Measurements from ENCODE around the gene JAG1. TPM values are rescaled to one million over a fixed set of nuclear protein-coding genes. Genes with fewer than 3 reads are reported as not detected.

Gene JAG1
- total RNA-seq, 1 experiment from 2014 or later: 88.0 TPM

GRCh38 chr20:10637031-10637559, 36.7 kb downstream of the JAG1 start:
- ChIA-PET POLR2A (interaction anchor here (0.6 to 6.6 kb wide), 33 partner anchors 8 to 752 kb away, joined by 3 to 51 read pairs (median 5); partner anchors contain the start of genes JAG1, MKKS and SLX4IP), CTCF (interaction anchor here (0.6 to 5.3 kb wide), 29 partner anchors 9 to 790 kb away, joined by 3 to 23 read pairs (median 5); no protein-coding TSS in a partner anchor)
- peaks cover 44% of the 10 kb centered on the region for H3K4me1 Mint-ChIP-seq (ENCODE audit: insufficient read depth, unreplicated experiment)
- H3K27ac Mint-ChIP-seq (ENCODE audit: low read depth, unreplicated experiment): peak overlapping the region; percentile 85
- no TSS peak for BruUV-seq (replicated peaks)
- H3K36me3 Mint-ChIP-seq (ENCODE audit: insufficient read depth, unreplicated experiment): peaks cover 50% of the 10 kb centered on the region
- no peak for TF ChIP-seq CTCF (IDR thresholded peaks at IDR 0.05; ENCODE audit: unreplicated experiment)
- intact Hi-C loops (cut with micrococcal nuclease): no loop called here
- H3K4me3 Mint-ChIP-seq (ENCODE audit: unreplicated experiment): peak overlapping the region; percentile 29
- H3K9me3 Mint-ChIP-seq (ENCODE audit: unreplicated experiment): no peaks in the 10 kb centered on the region
- peak; percentile 92 for DNase-seq (ENCODE audit: unreplicated experiment)
- no peaks in the 10 kb centered on the region for H3K27me3 Mint-ChIP-seq (ENCODE audit: insufficient read depth, unreplicated experiment)

GRCh38 chr20:10636326-10636818, 37.4 kb downstream of the JAG1 start:
- Mint-ChIP-seq H3K27me3 (ENCODE audit: insufficient read depth, unreplicated experiment) (no peaks in the 10 kb centered on the region), H3K4me3 (ENCODE audit: unreplicated experiment) (peak overlapping the region; percentile 29), H3K36me3 (ENCODE audit: insufficient read depth, unreplicated experiment) (peaks cover 43% of the 10 kb centered on the region), H3K4me1 (ENCODE audit: insufficient read depth, unreplicated experiment) (peaks cover 44% of the 10 kb centered on the region), H3K9me3 (ENCODE audit: unreplicated experiment) (no peaks in the 10 kb centered on the region), H3K27ac (ENCODE audit: low read depth, unreplicated experiment) (peak overlapping the region; percentile 85)
- POLR2A ChIA-PET: interaction anchor here (0.6 to 6.6 kb wide), 32 partner anchors 8 to 791 kb away, joined by 3 to 51 read pairs (median 5); partner anchors contain the start of genes JAG1, MKKS and SLX4IP
- DNase-seq (ENCODE audit: unreplicated experiment): peak; percentile 90
- intact Hi-C loops (cut with micrococcal nuclease): no loop called here
- no peak for TF ChIP-seq CTCF (IDR thresholded peaks at IDR 0.05; ENCODE audit: unreplicated experiment)
- no TSS peak for BruUV-seq (replicated peaks)
- CTCF ChIA-PET: interaction anchor here (0.6 to 5.3 kb wide), 27 partner anchors 9 to 790 kb away, joined by 3 to 23 read pairs (median 5); no protein-coding TSS in a partner anchor

GRCh38 chr20:10635476-10636208, 38.2 kb downstream of the JAG1 start:
- CTCF ChIA-PET: interaction anchor here (0.7 to 5.3 kb wide), 19 partner anchors 12 to 745 kb away, joined by 3 to 20 read pairs (median 4); no protein-coding TSS in a partner anchor
- intact Hi-C loops (cut with micrococcal nuclease): no loop called here
- BruUV-seq (replicated peaks): no TSS peak

More at GRCh38 chr20:10635476-10636208, 38.2 kb downstream of the JAG1 start:
- no peak for DNase-seq (ENCODE audit: unreplicated experiment)
- peaks cover 36% of the 10 kb centered on the region for H3K36me3 Mint-ChIP-seq (ENCODE audit: insufficient read depth, unreplicated experiment)
- POLR2A ChIA-PET: interaction anchor here (0.6 to 6.6 kb wide), 23 partner anchors 7 to 216 kb away, joined by 3 to 51 read pairs (median 5); partner anchors contain the start of genes JAG1, MKKS and SLX4IP
- H3K9me3 Mint-ChIP-seq (ENCODE audit: unreplicated experiment): no peaks in the 10 kb centered on the region
- peaks cover 44% of the 10 kb centered on the region for H3K4me1 Mint-ChIP-seq (ENCODE audit: insufficient read depth, unreplicated experiment)
- peak overlapping the region; percentile 55 for H3K27ac Mint-ChIP-seq (ENCODE audit: low read depth, unreplicated experiment)
- H3K4me3 Mint-ChIP-seq (ENCODE audit: unreplicated experiment): no peak overlapping the region
- no peak for TF ChIP-seq CTCF (IDR thresholded peaks at IDR 0.05; ENCODE audit: unreplicated experiment)
- no peaks in the 10 kb centered on the region for H3K27me3 Mint-ChIP-seq (ENCODE audit: insufficient read depth, unreplicated experiment)
